Dendritic cell treated with granulocyte-macrophage colony-stimulating factor and Interleukin-4, amounts not matched to agents 40 ng/mL and 50 ng/mL, for 4 days (primary cell): ENCODE measurements around the gene SLC16A1.
"Not testable (repeated sequence)": the region's sequence is repeated elsewhere in the genome, so short reads cannot be mapped to it uniquely, and the experiment has no call there.

ENCODE experiments used
- H3K27ac Mint-ChIP-seq: one replicate; pipeline ENCODE4 v1.8.0; 2022; ENCODE audit warnings: mild to moderate bottlenecking, mixed read lengths
- H3K27me3 Mint-ChIP-seq: one replicate; pipeline ENCODE4 v1.8.0; 2022; ENCODE audit warnings: mild to moderate bottlenecking, mixed read lengths
- H3K36me3 Mint-ChIP-seq: one replicate; pipeline ENCODE4 v1.8.0; 2022; ENCODE audit warnings: low read depth, mixed read lengths
- H3K4me1 Mint-ChIP-seq: one replicate; pipeline ENCODE4 v1.8.0; 2022; ENCODE audit warnings: low read depth, mixed read lengths
- H3K4me3 Mint-ChIP-seq: one replicate; pipeline ENCODE4 v1.8.0; 2022; ENCODE audit warnings: mild to moderate bottlenecking, moderate library complexity, mixed read lengths
- H3K9me3 Mint-ChIP-seq: one replicate; pipeline ENCODE4 v1.8.0; 2022; ENCODE audit warnings: mixed read lengths
- intact Hi-C: fragments of 100-400 bp; cut with micrococcal nuclease; formaldehyde crosslinking; loops from one replicate; pipeline ENCODE4 v1.15.0; 2022

The SLC16A1 gene

GRCh38 chr1:112894561-112895011, 61.4 kb downstream of the SLC16A1 start:
- Mint-ChIP-seq H3K4me3 (no peak overlapping the region), H3K27me3 (no peaks in the 10 kb centered on the region), H3K4me1 (no peaks in the 10 kb centered on the region), H3K36me3 (no peaks in the 10 kb centered on the region), H3K9me3 (peaks cover 34% of the 10 kb centered on the region), H3K27ac (no peak overlapping the region)
- intact Hi-C loops: no loop called here

GRCh38 chr1:112894010-112894292, 62.0 kb downstream of the SLC16A1 start:
- Mint-ChIP-seq H3K27ac (no peak overlapping the region), H3K27me3 (no peaks in the 10 kb centered on the region), H3K36me3 (no peaks in the 10 kb centered on the region), H3K4me3 (no peak overlapping the region), H3K4me1 (no peaks in the 10 kb centered on the region), H3K9me3 (peaks cover 34% of the 10 kb centered on the region)
- intact Hi-C loops: no loop called here

- no peaks in the 10 kb centered on the region for H3K27me3 Mint-ChIP-seq
- no peaks in the 10 kb centered on the region for H3K4me1 Mint-ChIP-seq
- no peak overlapping the region for H3K4me3 Mint-ChIP-seq
- intact Hi-C loops: no loop called here
- H3K9me3 Mint-ChIP-seq: peaks cover 34% of the 10 kb centered on the region
- H3K27ac Mint-ChIP-seq: no peak overlapping the region
- no peaks in the 10 kb centered on the region for H3K36me3 Mint-ChIP-seq
Measured at GRCh38 chr1:112893288-112894009, 62.5 kb downstream of the SLC16A1 start.

GRCh38 chr1:112889906-112890305, 66.1 kb downstream of the SLC16A1 start:
- H3K4me3 Mint-ChIP-seq, H3K4me1 Mint-ChIP-seq, H3K27me3 Mint-ChIP-seq, H3K27ac Mint-ChIP-seq, intact Hi-C loops, H3K36me3 Mint-ChIP-seq: not testable (repeated sequence)
- H3K9me3 Mint-ChIP-seq: peaks cover 18% of the 10 kb centered on the region

GRCh38 chr1:112889052-112889768, 66.8 kb downstream of the SLC16A1 start:
- Mint-ChIP-seq H3K4me3 (no peak overlapping the region), H3K9me3 (peaks cover 11% of the 10 kb centered on the region), H3K4me1 (peaks cover 7% of the 10 kb centered on the region), H3K36me3 (no peaks in the 10 kb centered on the region), H3K27me3 (no peaks in the 10 kb centered on the region), H3K27ac (no peak overlapping the region)
- intact Hi-C loops: no loop called here

- Mint-ChIP-seq H3K9me3 (peaks cover 5% of the 10 kb centered on the region), H3K4me1 (peaks cover 7% of the 10 kb centered on the region), H3K4me3 (no peak overlapping the region), H3K27me3 (no peaks in the 10 kb centered on the region), H3K36me3 (no peaks in the 10 kb centered on the region), H3K27ac (peak overlapping the region; percentile 17)
- intact Hi-C loops: no loop called here
Measured at GRCh38 chr1:112888630-112889029, 67.4 kb downstream of the SLC16A1 start.

GRCh38 chr1:112887599-112888283, 68.3 kb downstream of the SLC16A1 start:
- Mint-ChIP-seq H3K4me3 (no peak overlapping the region), H3K9me3 (no peaks in the 10 kb centered on the region), H3K36me3 (no peaks in the 10 kb centered on the region), H3K27me3 (no peaks in the 10 kb centered on the region), H3K4me1 (peaks cover 14% of the 10 kb centered on the region), H3K27ac (peak overlapping the region; percentile 17)
- intact Hi-C loops: no loop called here

GRCh38 chr1:112884996-112885395, 71.0 kb downstream of the SLC16A1 start:
- not testable (repeated sequence) for H3K36me3 Mint-ChIP-seq, H3K4me3 Mint-ChIP-seq, H3K27ac Mint-ChIP-seq, H3K27me3 Mint-ChIP-seq, H3K9me3 Mint-ChIP-seq
- intact Hi-C loops: loop anchor here (5.0 kb wide), 1 partner anchor 78 kb away; no protein-coding TSS in a partner anchor
- H3K4me1 Mint-ChIP-seq: peaks cover 38% of the 10 kb centered on the region

- Mint-ChIP-seq H3K27me3 (peaks cover 10% of the 10 kb centered on the region), H3K9me3 (no peaks in the 10 kb centered on the region), H3K27ac (peak overlapping the region; percentile 98), H3K4me1 (peaks cover 42% of the 10 kb centered on the region), H3K4me3 (peak overlapping the region; percentile 43), H3K36me3 (no peaks in the 10 kb centered on the region)
- intact Hi-C loops: loop anchor here (5.0 kb wide), 1 partner anchor 75 kb away; no protein-coding TSS in a partner anchor
Measured at GRCh38 chr1:112882271-112882744, 73.7 kb downstream of the SLC16A1 start.

- Mint-ChIP-seq H3K4me1 (peaks cover 42% of the 10 kb centered on the region), H3K9me3 (no peaks in the 10 kb centered on the region), H3K27me3 (peaks cover 10% of the 10 kb centered on the region), H3K36me3 (no peaks in the 10 kb centered on the region), H3K4me3 (peak overlapping the region; percentile 24), H3K27ac (peak overlapping the region; percentile 98)
- intact Hi-C loops: loop anchor here (1.0 to 5.0 kb wide), 3 partner anchors 74 to 161 kb away; partner anchors contain the start of gene SLC16A1
Measured at GRCh38 chr1:112881742-112882127, 74.3 kb downstream of the SLC16A1 start.

GRCh38 chr1:112879834-112880233, 76.2 kb downstream of the SLC16A1 start:
- H3K36me3 Mint-ChIP-seq: no peaks in the 10 kb centered on the region
- H3K9me3 Mint-ChIP-seq: no peaks in the 10 kb centered on the region
- H3K27ac Mint-ChIP-seq: no peak overlapping the region
- H3K27me3 Mint-ChIP-seq: peaks cover 10% of the 10 kb centered on the region
- peaks cover 48% of the 10 kb centered on the region for H3K4me1 Mint-ChIP-seq
- H3K4me3 Mint-ChIP-seq: no peak overlapping the region
- intact Hi-C loops: loop anchor here (5.0 kb wide), 2 partner anchors 38 to 73 kb away; no protein-coding TSS in a partner anchor

- Mint-ChIP-seq H3K36me3 (no peaks in the 10 kb centered on the region), H3K27ac (peak overlapping the region; percentile 68), H3K9me3 (no peaks in the 10 kb centered on the region), H3K4me3 (no peak overlapping the region), H3K27me3 (peaks cover 10% of the 10 kb centered on the region), H3K4me1 (peaks cover 59% of the 10 kb centered on the region)
- intact Hi-C loops: loop anchor here (5.0 kb wide), 1 partner anchor 36 kb away; no protein-coding TSS in a partner anchor
Measured at GRCh38 chr1:112878321-112878720, 77.7 kb downstream of the SLC16A1 start.

GRCh38 chr1:112877750-112878149, 78.2 kb downstream of the SLC16A1 start:
- peaks cover 58% of the 10 kb centered on the region for H3K4me1 Mint-ChIP-seq
- H3K27ac Mint-ChIP-seq: peak overlapping the region; percentile 68
- H3K9me3 Mint-ChIP-seq: no peaks in the 10 kb centered on the region

GRCh38 chr1:112876315-112876714, 79.7 kb downstream of the SLC16A1 start:
- no peak overlapping the region for H3K27ac Mint-ChIP-seq
- H3K36me3 Mint-ChIP-seq: no peaks in the 10 kb centered on the region
- peaks cover 10% of the 10 kb centered on the region for H3K27me3 Mint-ChIP-seq

More at GRCh38 chr1:112877750-112878149, 78.2 kb downstream of the SLC16A1 start:
- H3K27me3 Mint-ChIP-seq: peaks cover 10% of the 10 kb centered on the region
- intact Hi-C loops: loop anchor here (5.0 kb wide), 1 partner anchor 35 kb away; no protein-coding TSS in a partner anchor
- H3K4me3 Mint-ChIP-seq: no peak overlapping the region
- no peaks in the 10 kb centered on the region for H3K36me3 Mint-ChIP-seq

More at GRCh38 chr1:112876315-112876714, 79.7 kb downstream of the SLC16A1 start:
- no peak overlapping the region for H3K4me3 Mint-ChIP-seq
- H3K9me3 Mint-ChIP-seq: no peaks in the 10 kb centered on the region
- H3K4me1 Mint-ChIP-seq: peaks cover 56% of the 10 kb centered on the region
- intact Hi-C loops: loop anchor here (5.0 kb wide), 1 partner anchor 34 kb away; no protein-coding TSS in a partner anchor
